Coronary artery (tissue), 2 donors: ENCODE results near the gene SUMF1.
"Not testable (repeated sequence)": the region's sequence is repeated elsewhere in the genome, so short reads cannot be mapped to it uniquely, and the experiment has no call there.

Experiments used
- DNase-seq: peaks from one replicate; pipeline ENCODE4 v3.0.0-alpha.2; 2017; ENCODE audit warnings: low spot score
- H3K27ac ChIP-seq, 2 donors: fragments of 200-600 bp; sonication (generic); one replicate each; pipeline ENCODE4 v1.5.1; 2016 to 2019
- H3K4me3 ChIP-seq: fragments of 200-600 bp; sonication (generic); 2 replicates; pipeline ENCODE4 v1.5.1; 2016; ENCODE audit warnings: mild to moderate bottlenecking, moderate library complexity
- TF ChIP-seq, protein P1 (sequence below): fragments of 200-600 bp; sonication (generic); IDR thresholded peaks from one replicate; pipeline ENCODE4 v1.5.1; 2019; ENCODE audit warnings: antibody characterized with exemption

The SUMF1 gene

DNA sequence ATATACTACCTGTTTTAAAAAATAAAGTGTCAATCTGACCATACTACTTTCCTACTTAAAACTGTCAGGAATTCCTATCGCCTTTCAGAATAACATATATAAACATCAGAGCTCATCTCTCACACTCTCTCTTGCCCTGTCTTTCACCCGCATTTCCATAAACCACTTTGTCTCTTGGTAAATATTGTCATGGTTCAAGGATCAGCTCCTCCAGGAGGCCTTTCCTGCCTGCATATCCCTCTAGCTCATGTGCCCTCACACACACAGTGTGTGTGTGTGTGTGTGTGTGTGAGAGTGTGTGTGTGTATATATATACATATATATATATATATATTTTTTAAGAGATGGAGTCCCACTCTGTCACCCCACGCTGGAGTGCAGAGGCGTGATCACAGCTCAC lies 6.7 kb downstream of the SUMF1 start:
- no peak for DNase-seq
- TF ChIP-seq, protein P1, sequence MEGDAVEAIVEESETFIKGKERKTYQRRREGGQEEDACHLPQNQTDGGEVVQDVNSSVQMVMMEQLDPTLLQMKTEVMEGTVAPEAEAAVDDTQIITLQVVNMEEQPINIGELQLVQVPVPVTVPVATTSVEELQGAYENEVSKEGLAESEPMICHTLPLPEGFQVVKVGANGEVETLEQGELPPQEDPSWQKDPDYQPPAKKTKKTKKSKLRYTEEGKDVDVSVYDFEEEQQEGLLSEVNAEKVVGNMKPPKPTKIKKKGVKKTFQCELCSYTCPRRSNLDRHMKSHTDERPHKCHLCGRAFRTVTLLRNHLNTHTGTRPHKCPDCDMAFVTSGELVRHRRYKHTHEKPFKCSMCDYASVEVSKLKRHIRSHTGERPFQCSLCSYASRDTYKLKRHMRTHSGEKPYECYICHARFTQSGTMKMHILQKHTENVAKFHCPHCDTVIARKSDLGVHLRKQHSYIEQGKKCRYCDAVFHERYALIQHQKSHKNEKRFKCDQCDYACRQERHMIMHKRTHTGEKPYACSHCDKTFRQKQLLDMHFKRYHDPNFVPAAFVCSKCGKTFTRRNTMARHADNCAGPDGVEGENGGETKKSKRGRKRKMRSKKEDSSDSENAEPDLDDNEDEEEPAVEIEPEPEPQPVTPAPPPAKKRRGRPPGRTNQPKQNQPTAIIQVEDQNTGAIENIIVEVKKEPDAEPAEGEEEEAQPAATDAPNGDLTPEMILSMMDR = no peak
- Histone ChIP-seq H3K27ac (no peak overlapping the region), H3K4me3 (no peak overlapping the region)

DNA sequence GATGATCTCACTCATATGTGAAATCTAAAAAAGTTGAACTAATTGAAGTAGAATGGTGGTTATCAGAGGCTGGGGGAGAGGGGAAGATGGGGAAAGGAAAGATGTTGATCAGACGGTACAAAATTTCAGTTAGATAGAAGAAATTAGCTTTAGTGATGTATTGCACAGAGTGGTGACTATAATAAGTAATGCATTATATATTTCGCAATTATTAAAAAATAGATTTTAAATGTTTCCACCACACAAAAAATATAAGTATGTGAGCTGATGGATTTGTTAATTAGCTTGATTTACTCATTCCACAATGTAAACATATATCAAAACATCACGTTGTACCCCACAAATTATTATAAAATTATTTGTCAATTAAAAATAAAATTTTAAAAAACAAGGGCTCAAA lies 8.1 kb downstream of the SUMF1 start:
- H3K27ac ChIP-seq = no peak overlapping the region
- TF ChIP-seq, protein P1 = no peak
- H3K4me3 ChIP-seq = no peak overlapping the region
- DNase-seq = no peak

DNA sequence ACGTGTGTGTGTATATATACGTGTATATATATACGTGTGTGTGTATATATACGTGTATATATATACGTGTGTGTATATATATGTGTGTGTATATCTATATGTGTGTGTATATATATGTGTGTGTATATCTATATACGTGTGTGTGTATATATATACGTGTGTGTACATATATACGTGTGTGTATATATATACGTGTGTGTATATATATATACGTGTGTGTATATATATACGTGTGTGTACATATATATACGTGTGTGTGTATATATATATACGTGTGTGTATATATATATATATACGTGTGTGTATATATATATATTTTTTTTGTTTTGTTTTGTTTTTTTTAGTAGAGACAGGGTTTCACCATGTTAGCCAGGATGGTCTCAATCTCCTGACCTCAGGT lies 10.3 kb downstream of the SUMF1 start:
- not testable (repeated sequence) for H3K4me3 ChIP-seq, DNase-seq, H3K27ac ChIP-seq

DNA sequence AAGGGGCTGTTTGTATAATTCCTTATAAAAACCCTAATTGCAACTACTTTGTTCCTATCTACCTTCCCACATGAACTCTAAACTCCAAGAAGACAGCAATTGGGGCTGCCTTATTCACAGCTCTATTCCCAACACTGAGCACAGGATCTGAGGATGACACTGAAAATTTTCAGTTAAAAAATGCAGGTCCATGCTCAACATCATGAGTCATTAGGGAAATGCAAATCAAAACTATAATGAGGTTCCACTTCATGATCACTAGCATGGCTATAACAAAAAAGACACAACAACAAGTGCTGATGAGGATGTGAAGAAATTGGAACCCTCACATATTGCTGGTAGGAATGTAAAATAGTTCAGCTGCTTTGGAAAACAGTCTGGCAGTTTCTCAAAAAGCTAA lies 12.9 kb downstream of the SUMF1 start:
- H3K27ac ChIP-seq = no peak overlapping the region
- TF ChIP-seq, protein P1 = no peak
- no peak overlapping the region for H3K4me3 ChIP-seq
- DNase-seq = no peak

DNA sequence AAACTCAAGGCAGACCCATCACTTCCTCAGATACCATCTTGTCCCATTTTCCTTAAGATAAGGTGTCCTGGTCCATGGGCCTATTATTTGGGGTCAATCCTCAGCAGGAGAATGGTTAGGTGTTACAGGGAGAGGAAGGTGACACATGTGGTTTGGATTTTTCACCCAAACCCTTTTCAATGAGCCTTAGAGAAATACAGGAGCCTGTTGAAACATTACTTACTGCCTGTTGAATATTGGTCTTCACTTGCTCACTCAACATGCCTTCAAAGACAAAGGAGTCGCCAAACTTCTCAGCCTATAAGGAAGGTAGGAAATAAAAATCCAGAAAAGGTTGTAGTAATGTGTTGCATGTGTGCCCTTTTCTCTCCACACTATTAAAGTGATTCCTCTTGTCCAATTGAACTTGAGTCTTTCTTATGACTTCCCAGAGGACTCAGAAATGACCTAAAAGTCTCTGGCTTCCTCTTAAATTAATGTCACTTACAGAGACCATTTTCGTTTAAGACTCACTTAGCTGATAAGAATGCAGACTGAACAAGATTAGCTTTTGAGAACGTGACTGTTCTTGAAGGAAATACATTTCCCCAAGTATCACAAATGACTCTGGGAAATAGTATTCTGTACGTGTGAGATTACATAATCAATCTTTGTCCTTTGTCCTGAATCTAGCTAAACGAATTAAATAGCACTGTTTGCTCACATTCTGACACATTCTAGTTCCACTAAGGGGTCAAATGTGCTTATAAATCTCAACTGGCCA lies 17.8 kb downstream of the SUMF1 start:
- TF ChIP-seq, protein P1 = no peak
- no peak for DNase-seq
- Histone ChIP-seq H3K4me3 (no peak overlapping the region), H3K27ac (no peak overlapping the region)

DNA sequence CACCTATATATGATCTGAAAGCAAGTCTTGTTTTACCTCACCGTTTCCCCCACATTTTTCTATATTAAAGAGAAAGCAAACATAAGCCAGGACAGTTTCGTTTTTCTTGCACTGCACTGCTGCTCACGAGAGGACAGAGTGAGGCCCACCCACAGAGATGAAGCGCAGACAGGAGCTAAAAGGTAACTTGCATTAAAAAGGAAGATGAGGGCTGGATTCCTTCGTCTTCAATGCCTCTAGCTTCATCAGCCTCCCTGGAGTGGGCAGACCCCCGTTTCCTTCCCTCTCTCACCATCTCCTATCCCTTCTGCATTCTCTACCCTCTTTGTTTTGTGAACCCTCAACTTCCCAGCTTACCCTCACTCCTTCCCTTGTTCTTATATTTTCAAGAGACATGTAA lies 18.9 kb downstream of the SUMF1 start:
- TF ChIP-seq, protein P1 = no peak
- DNase-seq = no peak
- no peak overlapping the region for H3K27ac ChIP-seq
- H3K4me3 ChIP-seq = no peak overlapping the region

DNA sequence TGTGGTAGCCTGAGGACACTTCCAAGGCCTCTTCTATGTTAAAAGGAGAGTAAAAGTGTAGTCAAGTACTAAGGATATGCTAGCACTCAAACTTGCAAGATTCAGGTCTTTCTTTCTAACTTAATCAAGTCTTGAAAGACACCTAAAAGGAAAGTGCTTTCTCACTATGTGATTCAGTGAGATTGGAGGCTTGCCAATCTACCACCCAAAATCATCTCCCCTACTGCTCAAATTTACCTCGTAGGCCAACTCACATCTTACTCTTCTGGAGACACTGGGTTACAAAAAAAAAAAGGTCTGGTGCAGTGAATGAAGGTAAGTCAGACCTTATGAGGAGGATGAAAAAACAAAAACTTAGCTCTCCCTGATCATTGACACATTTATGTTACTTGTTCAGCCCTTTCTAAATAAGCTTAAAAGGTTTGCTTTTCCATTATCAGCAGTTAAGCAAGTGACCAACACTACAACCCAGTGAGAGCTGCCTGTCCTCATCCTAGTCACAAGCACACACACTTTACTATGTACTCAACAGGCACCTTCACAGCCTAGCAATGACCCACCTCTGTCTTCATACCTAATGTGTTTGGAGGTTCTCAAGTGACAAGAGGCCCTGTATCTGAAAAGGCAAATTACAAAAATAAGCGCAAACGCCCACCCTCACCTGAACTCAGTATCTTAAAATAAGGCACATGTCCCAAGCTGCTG lies 19.6 kb downstream of the SUMF1 start:
- no peak for DNase-seq
- no peak overlapping the region for H3K27ac ChIP-seq
- H3K4me3 ChIP-seq = no peak overlapping the region
- TF ChIP-seq, protein P1 = no peak
